K562 (cell line): Measurements from ENCODE around the gene ORC1. TPM values are rescaled to one million over a fixed set of nuclear protein-coding genes. Genes with fewer than 3 reads are reported as not detected.

ENCODE experiments used
- ATAC-seq: fragments of 200-7000 bp; cut with Tn5 transposase; 3 replicates; pipeline ENCODE4 v1.9.1; 2020; ENCODE audit warnings: moderate library complexity
- Bru-seq: library from RNA; stranded (reverse); fragments of 400-500 nt; gene quantifications from one replicate; lab custom pipeline; 2021; lab: Mats Ljungman, UMichigan
- BruChase-seq, 2 experiments: library from RNA; stranded (reverse); fragments of 400-500 nt; gene quantifications; one replicate each; lab custom pipeline; 2021; lab: Mats Ljungman, UMichigan
- BruUV-seq: library from RNA; stranded (reverse); fragments of 400-500 nt; replicated peaks from 2 replicates; lab custom pipeline; 2021; lab: Mats Ljungman, UMichigan
- CTCF ChIA-PET: fragments of 300-600 bp; formaldehyde crosslinking; extraction: SDS; loops from one replicate; lab custom pipeline; 2021; ENCODE audit warnings: low intra/inter-chr PET ratio; lab: Yijun Ruan, JAX
- POLR2A ChIA-PET: fragments of 300-600, 350-650 bp; sonication (Branson Sonifier 250); formaldehyde crosslinking; extraction: SDS; loops from one replicate; lab custom pipeline; 2021; ENCODE audit warnings: antibody characterized with exemption, inconsistent platforms; lab: Yijun Ruan, JAX
- DNase-seq, 4 experiments: peaks; one replicate each; pipeline versions ENCODE4 v3.0.0 to v3.0.0-alpha.2; 2011 to 2018; ENCODE audit warnings: low spot score in 3 of 4, mixed read lengths in 3 of 4; ENCODE audit errors: extremely low read depth in 1 of 4
- FAIRE-seq: peaks from 2 replicates; lab custom pipeline; 2011; peaks lifted over from hg19 to GRCh38; lab: Jason Lieb, UNC
- H2AFZ ChIP-seq: 2 replicates; pipeline ENCODE4 v1.6.0; 2011; ENCODE audit warnings: low read depth, low read length, control low read depth, inconsistent platforms
- H3K27ac ChIP-seq: fragments of 200-600 bp; 3 replicates; pipeline ENCODE4 v1.8.0; 2011; ENCODE audit warnings: low read depth, mild to moderate bottlenecking, control low read depth, inconsistent platforms, low read length, moderate library complexity, mixed read lengths; ENCODE audit errors: extremely low read depth
- H3K27me3 ChIP-seq, 2 experiments: fragments of 300-600 bp in 1 of 2; 2 replicates in 1 of 2; 3 replicates in 1 of 2; pipeline versions ENCODE4 v1.6.0 to v1.8.0; 2011; ENCODE audit warnings: inconsistent platforms in 2 of 2, low read length in 2 of 2, mild to moderate bottlenecking in 1 of 2, mixed read lengths in 1 of 2, moderate library complexity in 1 of 2; ENCODE audit not compliant: control insufficient read depth in 2 of 2, insufficient read depth in 2 of 2
- H3K36me3 ChIP-seq: fragments of 300-600 bp; 3 replicates; pipeline ENCODE4 v1.8.0; 2011; ENCODE audit warnings: mild to moderate bottlenecking, low read length, inconsistent platforms; ENCODE audit not compliant: control insufficient read depth, insufficient read depth
- H3K4me1 ChIP-seq, 2 experiments: fragments of 200-600 bp in 1 of 2; replicated peaks in 1 of 2; 2 replicates in 1 of 2; 3 replicates in 1 of 2; pipeline versions ENCODE4 v1.5.1 to v1.8.0; 2011; ENCODE audit warnings: inconsistent platforms in 2 of 2, low read length in 2 of 2, mild to moderate bottlenecking in 1 of 2, mixed read lengths in 1 of 2, moderate library complexity in 1 of 2; ENCODE audit not compliant: control insufficient read depth in 2 of 2, insufficient read depth in 2 of 2
- H3K4me2 ChIP-seq: 2 replicates; pipeline ENCODE4 v1.6.1; 2011; ENCODE audit warnings: low read length, control low read depth, inconsistent platforms, mixed read lengths; ENCODE audit not compliant: insufficient read depth
- H3K4me3 ChIP-seq: fragments of 200-600 bp; sonication (generic), shearing (Covaris generic); 2 replicates; pipeline ENCODE4 v1.5.1; 2016; ENCODE audit warnings: control low read depth, inconsistent platforms
- H3K79me2 ChIP-seq: fragments of 200-600 bp; 3 replicates; pipeline ENCODE4 v1.8.0; 2011; ENCODE audit warnings: low read length, inconsistent platforms; ENCODE audit not compliant: control insufficient read depth, insufficient read depth
- H3K9ac ChIP-seq, 2 experiments: 2 replicates each; pipeline versions ENCODE4 v1.6.0 to v1.6.1; 2011; ENCODE audit warnings: low read depth in 2 of 2, low read length in 2 of 2, control low read depth in 1 of 2, inconsistent platforms in 1 of 2, mild to moderate bottlenecking in 1 of 2, mixed read lengths in 1 of 2; ENCODE audit not compliant: insufficient read depth in 1 of 2
- H3K9me1 ChIP-seq: one replicate; pipeline ENCODE4 v1.6.0; 2011; ENCODE audit warnings: inconsistent platforms, mild to moderate bottlenecking, low read length, moderate library complexity; ENCODE audit not compliant: control insufficient read depth, insufficient read depth
- H3K9me3 ChIP-seq: replicated peaks from 2 replicates; pipeline ENCODE4 v1.5.1; 2011; ENCODE audit warnings: low read depth, low read length, inconsistent platforms; ENCODE audit not compliant: control insufficient read depth, insufficient read depth
- H4K20me1 ChIP-seq: replicated peaks from 2 replicates; pipeline ENCODE4 v1.6.1; 2011; ENCODE audit warnings: low read length, inconsistent platforms, mixed read lengths; ENCODE audit not compliant: control insufficient read depth, insufficient read depth
- ATF3 ChIP-seq, 2 experiments: fragments of 450-650 bp in 1 of 2; sonication (generic) in 1 of 2; formaldehyde crosslinking in 1 of 2; IDR thresholded peaks in 1 of 2; conservative IDR thresholded peaks in 1 of 2; 2 replicates each; pipeline versions ENCODE4 v1.6.1 to v1.8.1; 2016 to 2023; ENCODE audit warnings: mild to moderate bottlenecking in 2 of 2, moderate library complexity in 2 of 2, inconsistent platforms in 1 of 2, missing genetic modification reagents in 1 of 2
- ELK3 ChIP-seq: fragments of 450-650 bp; formaldehyde crosslinking; IDR thresholded peaks from 2 replicates; pipeline ENCODE4 v1.4.0; 2020; ENCODE audit warnings: mild to moderate bottlenecking
- EP300 ChIP-seq: IDR thresholded peaks from 2 replicates; pipeline ENCODE4 v1.6.1; 2012; ENCODE audit warnings: low read length, improper control_type of control experiment
- ZBTB11 ChIP-seq, 3 experiments: fragments of 200-800 bp in 1 of 3; fragments of 250-450 bp in 1 of 3; fragments of 450-650 bp in 1 of 3; sonication (Bioruptor Pico) in 1 of 3; sonication (Bioruptor generic) in 1 of 3; formaldehyde crosslinking in 1 of 3; IDR thresholded peaks; 2 replicates each; pipeline versions ENCODE4 v1.6.1 to v1.8.0; 2016 to 2022; ENCODE audit warnings: mild to moderate bottlenecking in 2 of 3, missing genetic modification characterization in 2 of 3, missing compliant biosample characterization in 1 of 3, moderate library complexity in 1 of 3
- WGBS: fragments of 100-300 bp; shearing (Covaris generic); methylation state at CpG from one replicate; pipeline ENCODE4 v1.1.6; 2016; ENCODE audit warnings: low coverage, mixed read lengths; ENCODE audit not compliant: insufficient coverage; ENCODE audit errors: missing lambda C conversion rate; 5-methylcytosine and 5-hydroxymethylcytosine counted together
- in situ Hi-C: fragments of 300-500 bp; cut with MboI; formaldehyde crosslinking; loops from 4 replicates; pipeline ENCODE4 v1.15.0; 2018; ENCODE audit warnings: inconsistent platforms, mixed read lengths
- intact Hi-C: fragments of 100-400 bp; cut with micrococcal nuclease; formaldehyde crosslinking; loops from 2 replicates; pipeline ENCODE4 v1.14.2; 2022
- long read RNA-seq, 3 experiments: library from polyadenylated mRNA in 2 of 3; library from RNA in 1 of 3; unstranded in 2 of 3; stranded (forward) in 1 of 3; transcript quantifications; one replicate each; pipeline ENCODE4 v2.0.0, GENCODE V29; 2019 to 2022
- polyA minus RNA-seq, 3 experiments: library from RNA; depleted of rRNA, polyadenylated mRNA; stranded (reverse); fragments of >200 nt; gene quantifications; 2 replicates each; pipeline ENCODE4 v1.2.3, GENCODE V29; 2011
- polyA plus RNA-seq, 8 experiments: library from polyadenylated mRNA; depleted of rRNA in 4 of 8; stranded (reverse) in 5 of 8; unstranded in 3 of 8; fragments of >200 nt; fragmentation: Nextera tagmentation in 2 of 8; fragmentation: Illumina TruSeq in 1 of 8; extraction: Ambion mirVana in 2 of 8; extraction: Trizol in 1 of 8; gene quantifications; 2 replicates each; pipeline versions ENCODE4 v1.2.1 to v1.2.3, GENCODE V29; 2011 to 2014; ENCODE audit warnings: inconsistent platforms in 1 of 8, missing spikeins in 1 of 8
- total RNA-seq, 7 experiments: library from RNA; depleted of rRNA in 6 of 7; stranded (reverse); fragments of >200 nt in 6 of 7; fragmentation: Illumina TruSeq in 2 of 7; extraction: Trizol in 2 of 7; gene quantifications; 2 replicates each; pipeline versions ENCODE4 v1.2.1 to v1.2.3, GENCODE V29; 2011 to 2021; ENCODE audit warnings: low replicate concordance in 1 of 7

Gene ORC1
- 88.1 and 106 TPM in 2 replicates for total RNA-seq (2011; cell fraction: chromatin; rRNA removed; ENCODE audit: low replicate concordance)
- 51.9 and 58.0 TPM in 2 replicates for total RNA-seq (2011; cell fraction: nucleolus; rRNA removed)
- total RNA-seq (2011; cell fraction: nucleoplasm; rRNA removed), result 48.1 and 55.9 TPM in 2 replicates
- 70.5 and 74.5 TPM in 2 replicates for total RNA-seq (2014; rRNA removed)
- 66.7 and 69.9 TPM in 2 replicates for total RNA-seq (2014; rRNA removed; fragmentation: Illumina TruSeq; extraction: Trizol)
- 66.6 and 69.7 TPM in 2 replicates for total RNA-seq (2015; rRNA removed; fragmentation: Illumina TruSeq; extraction: Trizol)
- 65.8 and 72.0 TPM in 2 replicates for total RNA-seq (2021)
- polyA plus RNA-seq (2011; rRNA removed), result 80.7 and 91.8 TPM in 2 replicates
- polyA plus RNA-seq (2011; cell fraction: cytosol; rRNA removed), result 59.6 and 80.5 TPM in 2 replicates
- 53.3 and 69.5 TPM in 2 replicates for polyA plus RNA-seq (2011; cell fraction: nucleus; rRNA removed)
- polyA plus RNA-seq (2012), result 42.5 and 53.0 TPM in 2 replicates
- 82.6 and 91.6 TPM in 2 replicates for polyA plus RNA-seq (2014; fragmentation: Illumina TruSeq; extraction: Trizol)
- 10 to 100 TPM; 26.4 to 46.9 TPM for polyA plus RNA-seq (2014; fragmentation: Nextera tagmentation; extraction: Ambion mirVana)
- polyA plus RNA-seq (2014; rRNA removed), result 61.7 and 63.5 TPM in 2 replicates
- 103 and 109 TPM in 2 replicates for polyA minus RNA-seq (2011; rRNA and poly(A)+ RNA removed)
- 47.2 and 49.7 TPM in 2 replicates for polyA minus RNA-seq (2011; cell fraction: cytosol; rRNA and poly(A)+ RNA removed)
- 26.9 and 57.0 TPM in 2 replicates for polyA minus RNA-seq (2011; cell fraction: nucleus; rRNA and poly(A)+ RNA removed)
- percentile 95 among the genes with signal in this experiment for Bru-seq, nascent RNA
- BruChase-seq, experiment 1, labeled RNA remaining after a 2-hour chase, result percentile 95 among the genes with signal in this experiment
- BruChase-seq, experiment 2, labeled RNA remaining after a 6-hour chase, result percentile 96 among the genes with signal in this experiment
- long read RNA-seq, experiment 1, transcript ORC1-202 (17 exons, 3,157 nt), result major isoform, 68 of 261 reads
- long read RNA-seq, experiment 1, transcript ORC1-201 (17 exons, 3,080 nt), result minor isoform, 11 of 261 reads
- long read RNA-seq, experiment 1, partial matches to known transcripts, result 146 of 261 reads
- long read RNA-seq, experiment 1, other reads (novel, unspliced or antisense), result 36 of 261 reads
- long read RNA-seq, experiment 2, transcript ORC1-202 (17 exons, 3,157 nt), result major isoform, 33 of 98 reads
- long read RNA-seq, experiment 2, partial matches to known transcripts, result 25 of 98 reads
- long read RNA-seq, experiment 2, other reads (novel, unspliced or antisense), result 36 of 98 reads
- long read RNA-seq, experiment 3, transcript ORC1-202 (17 exons, 3,157 nt), result major isoform, 21 of 51 reads
- long read RNA-seq, experiment 3, transcript ORC1-201 (17 exons, 3,080 nt), result minor isoform, 5 of 51 reads
- long read RNA-seq, experiment 3, partial matches to known transcripts, result 12 of 51 reads
- long read RNA-seq, experiment 3, other reads (novel, unspliced or antisense), result 13 of 51 reads

- under 1% methylated on average over 57 of the region's 57 CpGs for WGBS
- in situ Hi-C loops, result loop anchor here (10.0 kb wide), 1 partner anchor 280 kb away; no protein-coding TSS in a partner anchor
- peak; percentile 90 for FAIRE-seq
- TF ChIP-seq ELK3 (no peak), ZBTB11 (CRISPR knock-in tag; IDR thresholded peaks at IDR 0.05) (peak in 1 of 3 experiments; percentile 85; a peak in 2 of 6 replicates), ATF3 (IDR thresholded peaks at IDR 0.05) (peak; percentile 88), ATF3 (CRISPR knock-in tag; conservative IDR thresholded peaks at IDR 0.05) (peak; percentile 89), EP300 (no peak; the same call in 1 of the 2 replicates)
Measured at GRCh38 chr1:52404116-52404974, at the start of gene ORC1, which contains the start of gene PRPF38A. Gene ORC1 (minus strand): TSS chr1:52404423. CDS start chr1:52402223, 2,200 bp downstream. Gene PRPF38A (plus strand): TSS chr1:52404602. CDS start chr1:52404750, 148 bp downstream.

More at GRCh38 chr1:52404116-52404974, at the start of gene ORC1, which contains the start of gene PRPF38A:
- Histone ChIP-seq H3K9ac (peak within 1 kb of the TSS; percentile 98 to 99), H3K9me3 (no peaks in the 10 kb centered on the region), H3K27ac (peak within 1 kb of the TSS; percentile 98), H3K4me3 (peak within 1 kb of the TSS; percentile 80), H4K20me1 (peaks cover 6% of the 10 kb centered on the region; the same call in 1 of the 2 replicates), H3K36me3 (peaks cover 75% of the 10 kb centered on the region), H3K9me1 (peaks cover 3% of the 10 kb centered on the region), H3K4me1 (peaks cover 12 to 27% of the 10 kb centered on the region in 2 experiments; a peak in 4 of 5 replicates), H2AFZ (peak within 1 kb of the TSS; percentile 97), H3K4me2 (peak within 1 kb of the TSS; percentile 98), H3K27me3 (no peaks in the 10 kb centered on the region), H3K79me2 (peaks cover 85% of the 10 kb centered on the region)
- intact Hi-C loops, result loop anchor here (5.0 kb wide), 3 partner anchors 163 to 278 kb away; no protein-coding TSS in a partner anchor
- ATAC-seq (peak; percentile 90), DNase-seq (peak; percentile 94 to 100 (median 97))
- ChIA-PET POLR2A (interaction anchor here (0.6 to 6.6 kb wide), 33 partner anchors 9 to 525 kb away, joined by 3 to 58 read pairs (median 4); partner anchors contain the start of genes CC2D1B, COA7 and ZYG11B), CTCF (interaction anchor here (0.6 to 1.2 kb wide), 3 partner anchors 164 to 282 kb away, joined by 3 to 5 read pairs (median 3); no protein-coding TSS in a partner anchor)
- BruUV-seq, result TSS peak; percentile 75
